HG03066 (cell line): ENCODE measurements around the gene ZFPM1.
"Not testable (repeated sequence)": the region's sequence is repeated elsewhere in the genome, so short reads cannot be mapped to it uniquely, and the experiment has no call there.

Experiments used
- ATAC-seq: cut with Tn5 transposase; IDR thresholded peaks from one replicate; pipeline ENCODE4 v1.9.1; 2021; ENCODE audit warnings: low read depth; ENCODE audit not compliant: unreplicated experiment

Gene ZFPM1

GRCh38 chr16:88477631-88478519, 24.8 kb downstream of the ZFPM1 start:
- no peak for ATAC-seq

GRCh38 chr16:88478889-88479792, 26.1 kb downstream of the ZFPM1 start:
- ATAC-seq: no peak

GRCh38 chr16:88479793-88480760, 27.0 kb downstream of the ZFPM1 start:
- no peak for ATAC-seq

- no peak for ATAC-seq
Measured at GRCh38 chr16:88480829-88481228, 27.7 kb downstream of the ZFPM1 start.

- ATAC-seq: no peak
Measured at GRCh38 chr16:88481851-88482250, 28.8 kb downstream of the ZFPM1 start.

- no peak for ATAC-seq
Measured at GRCh38 chr16:88482630-88483391, 29.7 kb downstream of the ZFPM1 start.

- ATAC-seq: no peak
Measured at GRCh38 chr16:88483392-88483641, 30.2 kb downstream of the ZFPM1 start.

- no peak for ATAC-seq
Measured at GRCh38 chr16:88484505-88485365, 31.7 kb downstream of the ZFPM1 start.

GRCh38 chr16:88485366-88485741, 32.3 kb downstream of the ZFPM1 start:
- ATAC-seq: not testable (repeated sequence)

GRCh38 chr16:88486398-88487123, 33.5 kb downstream of the ZFPM1 start:
- no peak for ATAC-seq

GRCh38 chr16:88487124-88487432, 34.0 kb downstream of the ZFPM1 start:
- ATAC-seq: no peak

- no peak for ATAC-seq
Measured at GRCh38 chr16:88487920-88488851, 35.1 kb downstream of the ZFPM1 start.

- no peak for ATAC-seq
Measured at GRCh38 chr16:88489163-88489741, 36.2 kb downstream of the ZFPM1 start.

GRCh38 chr16:88491001-88491559, 38.0 kb downstream of the ZFPM1 start:
- no peak for ATAC-seq

- ATAC-seq: no peak
Measured at GRCh38 chr16:88491560-88492310, 38.7 kb downstream of the ZFPM1 start.

GRCh38 chr16:88493879-88494278, 40.8 kb downstream of the ZFPM1 start:
- no peak for ATAC-seq
